Natural killer cell (primary cell): ENCODE measurements around the gene KLHL12. TPM values are rescaled to one million over a fixed set of nuclear protein-coding genes. Genes with fewer than 3 reads are reported as not detected.

ENCODE experiments used
- total RNA-seq, 4 donors: library from RNA; stranded (reverse); fragments of 120-200 nt in 1 of 4; gene quantifications; one replicate each; pipeline versions ENCODE4 v1.2.3 to v1.2.4, GENCODE V29; 2013 to 2022

The KLHL12 gene
- total RNA-seq, 3 donors from 2014 or later (not counting 1 experiment from before 2014, with no cell fraction given): 19.2 to 23.2 (median 22.6) TPM

Other genes with a start within 250 kb of the KLHL12 start
- not detected for gene SYT2, start 216.8 kb downstream of the KLHL12 start, total RNA-seq
- 100 to 1,000 TPM; 107 to 121 (median 108) TPM for gene KDM5B, start 118.8 kb downstream of the KLHL12 start, total RNA-seq
- gene PCAT6, start 116.3 kb downstream of the KLHL12 start, total RNA-seq: 1 to 10 TPM in 2 of 3 donors, not detected in 1; 1.1 to 1.5 TPM
- 10 to 100 TPM; 13.3 to 26.4 (median 21.5) TPM for gene RABIF, start 38.1 kb downstream of the KLHL12 start, total RNA-seq
- gene ADIPOR1, start 31.1 kb upstream of the KLHL12 start, total RNA-seq: 10 to 100 TPM; 61.9 to 81.7 (median 80.6) TPM
- 10 to 100 TPM; 27.5 to 36.6 (median 27.7) TPM for gene CYB5R1, start 40.0 kb upstream of the KLHL12 start, total RNA-seq
- 100 to 1,000 TPM; 127 to 147 (median 143) TPM for gene TMEM183A, start 80.1 kb upstream of the KLHL12 start, total RNA-seq
- gene PPFIA4, start 99.3 kb upstream of the KLHL12 start, total RNA-seq: under 1 TPM; 0.18 to 0.88 (median 0.33) TPM
- not detected for gene MYOG, start 158.8 kb upstream of the KLHL12 start, total RNA-seq
- not detected for gene ADORA1, start 200.5 kb upstream of the KLHL12 start, total RNA-seq
- not detected for gene MYBPH, start 248.6 kb upstream of the KLHL12 start, total RNA-seq